BJ (cell line): ENCODE data around the gene CNIH4. TPM values are rescaled to one million over a fixed set of nuclear protein-coding genes. Genes with fewer than 3 reads are reported as not detected.
A peak's percentile ranks its signal among the peaks of the same experiment; 100 is the strongest.
"Not testable (repeated sequence)": the region's sequence is repeated elsewhere in the genome, so short reads cannot be mapped to it uniquely, and the experiment has no call there.

Source experiments
- CTCF ChIA-PET: fragments of 350-600 bp; formaldehyde crosslinking; extraction: SDS; loops from one replicate; lab custom pipeline; 2021; ENCODE audit warnings: antibody characterized with exemption, inconsistent platforms; lab: Yijun Ruan, JAX
- POLR2A ChIA-PET: fragments of 300-600 bp; sonication (Branson Sonifier 250); formaldehyde crosslinking; extraction: SDS; loops from one replicate; lab custom pipeline; 2021; ENCODE audit warnings: antibody characterized with exemption; lab: Charles Lee
- DNase-seq: peaks from one replicate; pipeline ENCODE4 v3.0.0-alpha.2; 2011; ENCODE audit warnings: low read depth
- H3K27me3 ChIP-seq: 2 replicates; pipeline ENCODE4 v1.6.0; 2011; ENCODE audit warnings: low read length; ENCODE audit not compliant: control insufficient read depth, insufficient read depth
- H3K36me3 ChIP-seq: 2 replicates; pipeline ENCODE4 v1.5.1; 2011; ENCODE audit warnings: low read length; ENCODE audit not compliant: control insufficient read depth, insufficient read depth
- H3K4me3 ChIP-seq: 2 replicates; pipeline ENCODE4 v1.5.1; 2011; ENCODE audit warnings: low read depth, mild to moderate bottlenecking, control low read depth, low read length
- polyA plus RNA-seq: library from polyadenylated mRNA; depleted of rRNA; stranded (reverse); fragments of >200 nt; gene quantifications from 2 replicates; pipeline ENCODE4 v1.2.3, GENCODE V29; 2011; rRNA removed
- small RNA-seq: library from RNA; depleted of rRNA; stranded (forward); fragments of <200 nt; gene quantifications from one replicate; pipeline ENCODE3, GENCODE V24; 2012; ENCODE audit warnings: low replicate concordance, low read depth; ENCODE audit not compliant: insufficient read length
- TF ChIP-seq, protein P1 (sequence below): IDR thresholded peaks from 2 replicates; pipeline ENCODE4 v1.5.1; 2011; ENCODE audit warnings: low read depth, mild to moderate bottlenecking, control low read depth, inconsistent platforms, low read length, moderate library complexity; ENCODE audit not compliant: insufficient read depth

CNIH4 gene
- polyA plus RNA-seq, 1 experiment = 23.6 TPM

DNA sequence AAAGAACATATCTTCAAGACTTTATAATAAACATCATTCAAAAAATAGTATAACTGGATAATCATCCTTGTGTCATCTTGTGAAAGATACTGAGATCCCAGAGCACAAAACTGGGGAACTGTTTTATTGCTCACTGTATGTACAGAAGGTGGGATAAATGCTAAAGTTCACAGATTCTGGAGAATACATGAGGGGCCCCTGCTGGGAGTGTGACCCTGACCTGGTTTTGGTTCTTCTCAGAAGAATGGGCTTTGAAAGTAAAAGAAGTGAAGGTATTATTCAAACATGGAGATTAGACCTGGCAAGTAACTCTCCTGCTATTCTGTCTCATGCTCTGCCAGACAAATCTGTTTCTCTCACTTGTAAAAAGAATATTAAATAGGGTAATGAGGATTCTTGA lies 63.4 kb downstream of the CNIH4 start:
- DNase-seq = no peak
- ChIA-PET CTCF (no interaction called here), POLR2A (no interaction called here)
- no peaks in the 10 kb centered on the region for H3K27me3 ChIP-seq
- peaks cover 25% of the 10 kb centered on the region for H3K36me3 ChIP-seq
- no peak overlapping the region for H3K4me3 ChIP-seq
- TF ChIP-seq, protein P1, sequence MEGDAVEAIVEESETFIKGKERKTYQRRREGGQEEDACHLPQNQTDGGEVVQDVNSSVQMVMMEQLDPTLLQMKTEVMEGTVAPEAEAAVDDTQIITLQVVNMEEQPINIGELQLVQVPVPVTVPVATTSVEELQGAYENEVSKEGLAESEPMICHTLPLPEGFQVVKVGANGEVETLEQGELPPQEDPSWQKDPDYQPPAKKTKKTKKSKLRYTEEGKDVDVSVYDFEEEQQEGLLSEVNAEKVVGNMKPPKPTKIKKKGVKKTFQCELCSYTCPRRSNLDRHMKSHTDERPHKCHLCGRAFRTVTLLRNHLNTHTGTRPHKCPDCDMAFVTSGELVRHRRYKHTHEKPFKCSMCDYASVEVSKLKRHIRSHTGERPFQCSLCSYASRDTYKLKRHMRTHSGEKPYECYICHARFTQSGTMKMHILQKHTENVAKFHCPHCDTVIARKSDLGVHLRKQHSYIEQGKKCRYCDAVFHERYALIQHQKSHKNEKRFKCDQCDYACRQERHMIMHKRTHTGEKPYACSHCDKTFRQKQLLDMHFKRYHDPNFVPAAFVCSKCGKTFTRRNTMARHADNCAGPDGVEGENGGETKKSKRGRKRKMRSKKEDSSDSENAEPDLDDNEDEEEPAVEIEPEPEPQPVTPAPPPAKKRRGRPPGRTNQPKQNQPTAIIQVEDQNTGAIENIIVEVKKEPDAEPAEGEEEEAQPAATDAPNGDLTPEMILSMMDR = no peak

DNA sequence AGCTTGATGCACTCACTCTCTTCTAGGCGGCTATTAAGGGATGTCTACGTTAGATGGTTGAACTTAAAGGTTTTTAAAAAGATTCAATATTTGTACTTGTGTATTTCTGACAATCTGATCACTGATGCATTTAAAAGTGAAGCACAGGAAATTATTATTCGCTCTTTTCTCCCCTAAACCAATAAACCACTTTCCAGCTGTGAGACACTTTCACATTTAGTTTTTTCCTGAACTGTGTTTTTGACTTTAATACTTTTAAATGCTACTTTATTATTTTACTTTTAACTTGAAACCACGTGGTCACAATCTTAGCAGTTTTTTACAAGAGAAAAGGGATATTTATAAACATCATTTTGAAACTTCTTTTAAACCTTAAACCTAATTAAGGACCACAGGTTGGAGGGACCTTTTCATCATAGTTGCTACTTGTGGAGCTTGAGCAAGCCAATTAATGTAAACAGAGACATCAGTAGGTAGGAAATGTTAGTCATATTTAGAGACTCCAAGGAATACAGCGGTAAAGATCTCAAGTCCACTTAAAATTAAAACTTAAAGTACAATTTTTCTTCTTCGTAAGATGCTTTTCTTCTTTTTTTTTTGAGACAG lies 68.7 kb downstream of the CNIH4 start:
- ChIA-PET POLR2A (no interaction called here), CTCF (interaction anchor here (1.4 kb wide), 1 partner anchor 10 kb away, joined by 3 read pairs; no protein-coding TSS in a partner anchor)

DNA sequence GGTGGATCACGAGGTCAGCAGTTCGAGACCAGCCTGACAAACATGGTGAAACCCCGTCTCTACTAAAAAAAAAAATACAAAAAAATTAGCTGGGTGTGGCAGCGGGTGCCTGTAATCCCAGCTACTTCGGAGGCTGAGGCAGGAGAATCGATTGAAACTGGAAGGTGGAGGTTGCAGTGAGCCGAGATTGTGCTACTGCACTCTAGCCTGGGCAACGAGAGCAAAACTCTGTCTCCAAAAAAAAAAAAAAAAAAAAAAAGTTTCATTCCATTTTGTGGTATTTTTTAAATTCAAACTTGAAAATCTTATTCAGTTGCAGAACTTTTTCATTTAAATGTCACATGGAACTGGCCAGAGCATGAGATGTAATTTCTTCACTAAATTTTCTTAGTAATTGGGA lies 70.2 kb downstream of the CNIH4 start:
- H3K4me3 ChIP-seq, POLR2A ChIA-PET, DNase-seq, CTCF ChIA-PET, H3K27me3 ChIP-seq: not testable (repeated sequence)
- peaks cover 16% of the 10 kb centered on the region for H3K36me3 ChIP-seq

More for the DNA sequence above, 68.7 kb downstream of the CNIH4 start:
- no peak for DNase-seq
- Histone ChIP-seq H3K27me3 (no peaks in the 10 kb centered on the region), H3K36me3 (peaks cover 18% of the 10 kb centered on the region), H3K4me3 (no peak overlapping the region)
- TF ChIP-seq, protein P1 = no peak

DNA sequence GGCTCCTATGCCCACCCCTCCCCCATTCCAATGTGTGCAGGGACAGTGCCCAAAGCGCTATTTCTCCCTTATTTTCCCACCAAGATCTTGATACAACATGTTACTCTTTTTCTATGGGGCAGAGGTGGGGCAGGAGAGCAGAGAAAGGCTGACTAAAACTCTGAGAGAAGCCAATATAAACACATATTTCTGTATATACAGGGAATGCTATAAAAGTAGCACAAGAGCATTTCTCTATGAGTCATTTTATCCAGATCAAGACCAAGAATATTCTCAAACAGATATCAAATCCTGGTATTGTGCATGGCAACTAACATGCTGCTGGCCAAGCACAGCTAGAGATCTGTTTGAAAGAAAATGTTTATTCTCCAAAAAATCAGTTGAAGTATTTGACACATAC lies 70.7 kb downstream of the CNIH4 start:
- peak; percentile 56 for DNase-seq
- POLR2A ChIA-PET = no interaction called here
- Histone ChIP-seq H3K27me3 (no peaks in the 10 kb centered on the region), H3K4me3 (no peak overlapping the region), H3K36me3 (peaks cover 13% of the 10 kb centered on the region)
- CTCF ChIA-PET = no interaction called here
- TF ChIP-seq, protein P1 = no peak

DNA sequence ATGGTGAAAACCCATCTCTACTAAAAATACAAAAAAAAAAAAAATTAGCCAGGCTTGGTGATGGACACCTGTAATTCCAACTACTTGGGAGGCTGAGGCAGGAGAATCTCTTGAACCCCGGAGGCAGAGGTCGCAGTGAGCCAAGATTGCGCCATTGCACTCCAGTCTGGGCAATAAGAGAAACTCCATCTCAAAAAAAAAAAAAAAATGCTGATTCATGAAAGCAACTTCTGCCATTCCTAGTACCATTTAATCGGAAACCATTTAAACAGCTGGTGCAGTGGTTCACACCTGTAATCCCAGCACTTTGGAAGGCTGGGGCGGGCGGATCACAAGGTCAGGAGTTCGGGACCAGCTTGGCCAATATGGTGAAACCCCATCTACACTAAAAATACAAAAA lies 72.0 kb downstream of the CNIH4 start:
- DNase-seq, POLR2A ChIA-PET, H3K27me3 ChIP-seq, H3K4me3 ChIP-seq, H3K36me3 ChIP-seq: not testable (repeated sequence)
- CTCF ChIA-PET = interaction anchor here (1.4 kb wide), 1 partner anchor 29 kb away, joined by 4 read pairs; no protein-coding TSS in a partner anchor

Small RNA genes lying within 50 kb of the gene (small RNA-seq; reads per million reads assigned to genes)
- gene MIR4742 = 36.4 reads per million, percentile 87 among the genes with 10 or more reads in this experiment

Other genes starting within 250 kb of the CNIH4 start
- 10.8 and 20.1 TPM in 2 replicates for gene FBXO28, start 242.8 kb upstream of the CNIH4 start, polyA plus RNA-seq
- 77.2 and 152 TPM in 2 replicates for gene DEGS1, start 173.6 kb upstream of the CNIH4 start, polyA plus RNA-seq
- gene NVL, start 26.7 kb upstream of the CNIH4 start, polyA plus RNA-seq = 13.2 and 17.9 TPM in 2 replicates
- gene WDR26, start 77.9 kb downstream of the CNIH4 start, polyA plus RNA-seq = 17.3 and 30.0 TPM in 2 replicates